ENCODE measurements around the gene GRM2. TPM values are rescaled to one million over a fixed set of nuclear protein-coding genes. Genes with fewer than 3 reads are reported as not detected.

The GRM2 gene
- total RNA-seq, 1 experiment from 2014 or later = 1.9 TPM

DNA sequence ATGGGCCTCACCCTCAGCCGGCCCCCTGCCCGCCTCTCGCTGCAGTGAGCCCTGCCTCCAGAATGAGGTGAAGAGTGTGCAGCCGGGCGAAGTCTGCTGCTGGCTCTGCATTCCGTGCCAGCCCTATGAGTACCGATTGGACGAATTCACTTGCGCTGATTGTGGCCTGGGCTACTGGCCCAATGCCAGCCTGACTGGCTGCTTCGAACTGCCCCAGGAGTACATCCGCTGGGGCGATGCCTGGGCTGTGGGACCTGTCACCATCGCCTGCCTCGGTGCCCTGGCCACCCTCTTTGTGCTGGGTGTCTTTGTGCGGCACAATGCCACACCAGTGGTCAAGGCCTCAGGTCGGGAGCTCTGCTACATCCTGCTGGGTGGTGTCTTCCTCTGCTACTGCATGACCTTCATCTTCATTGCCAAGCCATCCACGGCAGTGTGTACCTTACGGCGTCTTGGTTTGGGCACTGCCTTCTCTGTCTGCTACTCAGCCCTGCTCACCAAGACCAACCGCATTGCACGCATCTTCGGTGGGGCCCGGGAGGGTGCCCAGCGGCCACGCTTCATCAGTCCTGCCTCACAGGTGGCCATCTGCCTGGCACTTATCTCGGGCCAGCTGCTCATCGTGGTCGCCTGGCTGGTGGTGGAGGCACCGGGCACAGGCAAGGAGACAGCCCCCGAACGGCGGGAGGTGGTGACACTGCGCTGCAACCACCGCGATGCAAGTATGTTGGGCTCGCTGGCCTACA, 8.5 kb downstream of the GRM2 start:
- Histone ChIP-seq H2BK20ac (ENCODE audit: low read depth, low read length, poor library complexity, severe bottlenecking) (no peak overlapping the region), H3K79me1 (ENCODE audit: insufficient read depth, low read depth, low read length, poor library complexity, severe bottlenecking) (no peaks in the 10 kb centered on the region), H2BK12ac (ENCODE audit: insufficient read length, low read depth, low read length) (no peak overlapping the region), H2BK120ac (ENCODE audit: low read depth, low read length, poor library complexity, severe bottlenecking) (no peak overlapping the region), H3K23ac (ENCODE audit: insufficient read length, low read depth, low read length) (no peak overlapping the region), H3K14ac (ENCODE audit: insufficient read depth, low read length) (no peak overlapping the region), H3K79me2 (ENCODE audit: insufficient read depth, low read length) (no peaks in the 10 kb centered on the region), H4K20me1 (ENCODE audit: control insufficient read depth, insufficient read depth, insufficient read length) (no peaks in the 10 kb centered on the region), H2AK5ac (ENCODE audit: insufficient read length, low read length) (no peak overlapping the region), H2AFZ (ENCODE audit: low read length) (no peak overlapping the region), H3K4me2 (ENCODE audit: insufficient read depth, insufficient read length, low read length) (no peak overlapping the region), H3K9me3 (ENCODE audit: control insufficient read depth, low read depth, low read length) (no peaks in the 10 kb centered on the region), H3K27ac (ENCODE audit: insufficient read length, low read depth, low read length) (no peak overlapping the region), H2BK5ac (ENCODE audit: insufficient read length, low read length) (no peak overlapping the region), H4K91ac (ENCODE audit: insufficient read length, low read depth, low read length) (no peak overlapping the region), H3K4me1 (ENCODE audit: insufficient read depth, low read length) (no peaks in the 10 kb centered on the region; the same call in 1 of the 2 replicates), H3K4ac (ENCODE audit: low read depth, low read length) (no peak overlapping the region), H3T11ph (ENCODE audit: low read length) (no peak overlapping the region), H4K5ac (ENCODE audit: insufficient read length, low read depth, low read length) (no peak overlapping the region), H2BK15ac (ENCODE audit: low read depth, low read length) (no peak overlapping the region), H3K9ac (ENCODE audit: extremely low read depth, insufficient read length, low read length) (no peak overlapping the region), H4K8ac (replicated peaks; ENCODE audit: insufficient read length, low read depth, low read length) (no peak overlapping the region), H3K23me2 (ENCODE audit: insufficient read length, low read depth, low read length, poor library complexity, severe bottlenecking) (no peaks in the 10 kb centered on the region), H3K18ac (ENCODE audit: insufficient read length, low read depth, low read length) (no peak overlapping the region), H3K27me3 (ENCODE audit: insufficient read depth, low read length) (no peaks in the 10 kb centered on the region), H3K56ac (ENCODE audit: insufficient read length, low read depth, low read length) (no peak overlapping the region)
- TF ChIP-seq, protein P1, sequence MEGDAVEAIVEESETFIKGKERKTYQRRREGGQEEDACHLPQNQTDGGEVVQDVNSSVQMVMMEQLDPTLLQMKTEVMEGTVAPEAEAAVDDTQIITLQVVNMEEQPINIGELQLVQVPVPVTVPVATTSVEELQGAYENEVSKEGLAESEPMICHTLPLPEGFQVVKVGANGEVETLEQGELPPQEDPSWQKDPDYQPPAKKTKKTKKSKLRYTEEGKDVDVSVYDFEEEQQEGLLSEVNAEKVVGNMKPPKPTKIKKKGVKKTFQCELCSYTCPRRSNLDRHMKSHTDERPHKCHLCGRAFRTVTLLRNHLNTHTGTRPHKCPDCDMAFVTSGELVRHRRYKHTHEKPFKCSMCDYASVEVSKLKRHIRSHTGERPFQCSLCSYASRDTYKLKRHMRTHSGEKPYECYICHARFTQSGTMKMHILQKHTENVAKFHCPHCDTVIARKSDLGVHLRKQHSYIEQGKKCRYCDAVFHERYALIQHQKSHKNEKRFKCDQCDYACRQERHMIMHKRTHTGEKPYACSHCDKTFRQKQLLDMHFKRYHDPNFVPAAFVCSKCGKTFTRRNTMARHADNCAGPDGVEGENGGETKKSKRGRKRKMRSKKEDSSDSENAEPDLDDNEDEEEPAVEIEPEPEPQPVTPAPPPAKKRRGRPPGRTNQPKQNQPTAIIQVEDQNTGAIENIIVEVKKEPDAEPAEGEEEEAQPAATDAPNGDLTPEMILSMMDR (conservative IDR thresholded peaks at IDR 0.05) = no peak
- no peak for DNase-seq
- no CpG with 5 or more reads among the region's 36 CpGs for WGBS (ENCODE audit: extremely low coverage, insufficient read length, low lambda C conversion rate)
- H3K4me3 Mint-ChIP-seq = no peak overlapping the region; a peak in 1 of 5 replicates
- peaks cover 1% of the 10 kb centered on the region for H3K27me3 Mint-ChIP-seq (ENCODE audit: low read depth)
- peaks cover 0 to 10% (median 4%) of the 10 kb centered on the region in 3 experiments; a peak in 3 of 7 replicates for H3K36me3 Mint-ChIP-seq (ENCODE audit: insufficient read depth in 1 of 3, low read depth in 3 of 3)
- H3K27ac Mint-ChIP-seq = no peak overlapping the region
- H3K4me1 Mint-ChIP-seq = peaks cover 13 to 21% of the 10 kb centered on the region in 2 experiments
- no peaks in the 10 kb centered on the region for H3K9me3 Mint-ChIP-seq
